NCI-H2029 (cell line): ENCODE results near the gene RANBP9.

Experiments
- DNase-seq: peaks from one replicate; lab custom pipeline; 2025; lab: John Stamatoyannopoulos, UW

The RANBP9 gene

GRCh38 chr6:13678255-13678983, 33.2 kb downstream of the RANBP9 start:
- DNase-seq = peak; percentile 39

- DNase-seq = no peak
Observed at GRCh38 chr6:13677878-13678254, 33.8 kb downstream of the RANBP9 start.

- no peak for DNase-seq
Observed at GRCh38 chr6:13676551-13677156, 35.0 kb downstream of the RANBP9 start.

GRCh38 chr6:13674533-13675190, 37.0 kb downstream of the RANBP9 start:
- no peak for DNase-seq

GRCh38 chr6:13673825-13674444, 37.7 kb downstream of the RANBP9 start:
- DNase-seq = peak; percentile 51

GRCh38 chr6:13673368-13673767, 38.3 kb downstream of the RANBP9 start:
- no peak for DNase-seq

- DNase-seq = no peak
Observed at GRCh38 chr6:13672904-13673303, 38.7 kb downstream of the RANBP9 start.

- DNase-seq = no peak
Observed at GRCh38 chr6:13671548-13672127, 40.0 kb downstream of the RANBP9 start.

GRCh38 chr6:13669476-13669875, 42.2 kb downstream of the RANBP9 start:
- DNase-seq = no peak

- no peak for DNase-seq
Observed at GRCh38 chr6:13668291-13668928, 43.2 kb downstream of the RANBP9 start.

GRCh38 chr6:13667655-13668054, 44.0 kb downstream of the RANBP9 start:
- no peak for DNase-seq

- no peak for DNase-seq
Observed at GRCh38 chr6:13666194-13667105, 45.2 kb downstream of the RANBP9 start.

- DNase-seq = no peak
Observed at GRCh38 chr6:13664703-13665352, 46.8 kb downstream of the RANBP9 start.

GRCh38 chr6:13663986-13664385, 47.6 kb downstream of the RANBP9 start:
- DNase-seq = no peak

GRCh38 chr6:13662651-13663334, 48.8 kb downstream of the RANBP9 start:
- DNase-seq = no peak

GRCh38 chr6:13661647-13662046, 50.0 kb downstream of the RANBP9 start:
- DNase-seq = no peak

GRCh38 chr6:13660893-13661292, 50.7 kb downstream of the RANBP9 start:
- DNase-seq = no peak

- no peak for DNase-seq
Observed at GRCh38 chr6:13660273-13660672, 51.4 kb downstream of the RANBP9 start.

- no peak for DNase-seq
Observed at GRCh38 chr6:13655700-13656099, 55.9 kb downstream of the RANBP9 start.

GRCh38 chr6:13654496-13654895, 57.1 kb downstream of the RANBP9 start:
- DNase-seq = no peak
